ENCODE data around the gene ETF1.
"Not testable (repeated sequence)": the region's sequence is repeated elsewhere in the genome, so short reads cannot be mapped to it uniquely, and the experiment has no call there.

Gene ETF1

DNA sequence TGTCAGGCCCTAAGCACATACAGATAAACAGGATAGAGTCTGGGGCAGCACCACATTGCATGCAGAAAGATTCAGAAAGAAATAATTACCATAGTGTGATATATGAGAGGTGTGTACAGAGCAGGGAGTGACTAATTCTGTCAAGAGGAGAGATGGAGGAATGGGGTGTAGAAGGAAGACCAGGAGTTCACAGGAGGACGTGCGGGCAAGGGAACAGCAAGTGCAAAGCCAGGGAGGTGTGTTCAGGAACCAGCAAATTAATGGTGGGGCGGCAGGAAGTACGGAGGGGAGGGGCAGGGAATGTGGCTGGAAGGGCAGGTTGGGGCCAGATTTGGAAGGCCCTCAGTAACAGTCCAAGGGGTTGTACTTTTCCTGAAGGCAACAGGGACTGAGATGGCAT lies 60.4 kb downstream of the ETF1 start:
- DNase-seq = no peak

DNA sequence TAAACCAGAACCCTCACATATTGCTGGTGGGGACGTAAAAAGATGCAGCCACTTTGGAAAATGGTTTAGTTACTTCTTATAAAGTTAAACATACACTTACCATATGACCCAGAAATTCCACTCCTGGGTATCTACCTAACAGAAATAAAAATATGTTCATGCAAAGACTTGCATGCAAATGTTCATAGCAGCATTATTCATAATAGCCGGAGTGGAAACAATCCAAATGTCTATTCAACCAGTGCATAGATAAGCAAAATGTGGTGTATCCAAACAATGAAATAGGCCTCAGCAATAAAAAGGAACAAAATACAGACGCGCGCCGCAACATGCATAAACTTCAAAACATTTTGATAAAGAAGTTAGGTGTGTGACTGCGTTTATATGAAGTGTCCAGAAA lies 66.1 kb downstream of the ETF1 start:
- no peak for DNase-seq

DNA sequence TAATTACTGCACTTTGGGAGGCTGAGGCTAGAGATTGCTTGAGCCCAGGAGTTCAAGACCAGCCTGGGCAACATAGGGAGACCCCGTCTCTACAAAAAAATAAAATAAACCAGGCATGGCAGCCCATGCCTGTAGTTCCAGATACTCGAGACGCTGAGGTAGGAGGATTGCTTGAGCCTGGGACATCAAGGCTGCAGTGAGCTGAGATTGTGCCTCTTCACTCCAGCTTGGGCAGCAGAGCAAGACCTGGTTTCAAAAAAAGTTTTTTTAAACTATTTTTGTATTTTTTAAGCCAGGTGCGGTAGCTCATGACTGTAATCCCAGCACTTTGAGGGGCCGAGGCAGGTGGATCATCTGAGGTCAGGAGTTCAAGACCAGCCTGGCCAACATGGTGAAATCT lies 69.9 kb downstream of the ETF1 start:
- not testable (repeated sequence) for DNase-seq

DNA sequence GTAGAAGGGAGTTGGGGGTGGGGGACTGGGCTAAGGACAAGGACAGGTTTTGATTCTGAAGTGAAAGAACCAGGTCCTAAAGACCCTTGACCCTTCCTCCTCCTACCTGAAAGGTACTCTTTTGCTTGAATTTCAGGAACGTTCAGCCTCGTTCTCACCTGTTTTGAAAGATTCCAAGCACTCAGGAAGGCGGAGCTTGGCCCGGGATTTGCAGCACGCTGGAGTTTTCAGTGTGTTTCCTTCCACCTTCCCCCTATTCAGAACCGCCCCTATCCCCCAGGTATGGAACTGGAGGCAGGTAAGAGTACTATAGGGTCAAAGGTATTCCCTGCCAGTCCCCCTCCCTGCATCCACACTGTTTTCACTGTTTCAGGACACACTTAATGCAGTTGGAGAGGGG lies 70.7 kb downstream of the ETF1 start:
- no peak for DNase-seq

DNA sequence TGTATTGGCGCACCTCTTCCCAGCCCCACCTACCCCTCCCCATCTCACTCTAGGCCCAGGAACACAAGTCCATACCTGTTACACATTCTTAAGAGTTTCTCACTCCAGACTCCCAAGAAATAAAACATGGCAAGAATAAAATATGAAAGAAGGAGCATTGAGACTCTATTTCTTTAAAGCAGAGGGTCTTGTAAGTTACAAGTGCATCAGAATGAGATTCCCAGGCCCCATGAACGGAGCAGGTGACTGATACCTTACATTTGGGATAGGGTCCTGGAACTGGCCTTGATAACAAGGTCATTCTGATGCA lies 72.0 kb downstream of the ETF1 start:
- DNase-seq = no peak

DNA sequence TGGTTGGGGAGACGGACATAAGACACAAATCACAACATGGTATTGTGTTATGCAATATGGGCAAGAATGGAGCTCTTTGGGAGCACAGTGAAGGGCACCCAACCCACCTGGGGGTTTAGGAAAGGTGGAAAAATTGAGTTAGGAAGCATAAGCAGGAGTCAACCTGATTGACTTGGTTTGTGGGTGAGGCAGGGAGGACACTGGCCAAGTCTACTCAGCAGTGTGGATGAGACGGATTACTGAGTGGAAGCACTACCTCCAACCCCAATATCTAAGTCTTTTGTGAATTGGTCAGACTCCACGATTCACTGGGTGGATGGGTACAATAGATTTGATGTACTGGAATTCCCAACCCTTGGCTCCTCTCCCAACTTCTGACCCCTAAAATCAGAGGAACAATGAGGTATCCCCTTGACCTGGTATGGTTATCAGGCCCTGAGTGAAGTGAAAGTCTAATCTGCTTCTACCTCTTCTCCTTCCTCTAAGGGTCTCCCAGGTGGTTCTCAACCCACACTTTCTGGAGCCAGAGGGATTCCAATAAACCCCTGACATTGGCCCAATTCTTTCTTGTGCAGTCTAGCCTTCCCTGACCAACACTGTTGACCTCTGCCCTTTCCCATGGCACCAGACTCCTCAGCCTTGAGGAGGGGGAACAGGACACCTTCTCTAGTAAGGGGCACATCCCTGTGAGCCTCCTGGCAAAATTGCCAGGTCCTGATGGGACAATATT lies 72.5 kb downstream of the ETF1 start:
- DNase-seq = no peak

DNA sequence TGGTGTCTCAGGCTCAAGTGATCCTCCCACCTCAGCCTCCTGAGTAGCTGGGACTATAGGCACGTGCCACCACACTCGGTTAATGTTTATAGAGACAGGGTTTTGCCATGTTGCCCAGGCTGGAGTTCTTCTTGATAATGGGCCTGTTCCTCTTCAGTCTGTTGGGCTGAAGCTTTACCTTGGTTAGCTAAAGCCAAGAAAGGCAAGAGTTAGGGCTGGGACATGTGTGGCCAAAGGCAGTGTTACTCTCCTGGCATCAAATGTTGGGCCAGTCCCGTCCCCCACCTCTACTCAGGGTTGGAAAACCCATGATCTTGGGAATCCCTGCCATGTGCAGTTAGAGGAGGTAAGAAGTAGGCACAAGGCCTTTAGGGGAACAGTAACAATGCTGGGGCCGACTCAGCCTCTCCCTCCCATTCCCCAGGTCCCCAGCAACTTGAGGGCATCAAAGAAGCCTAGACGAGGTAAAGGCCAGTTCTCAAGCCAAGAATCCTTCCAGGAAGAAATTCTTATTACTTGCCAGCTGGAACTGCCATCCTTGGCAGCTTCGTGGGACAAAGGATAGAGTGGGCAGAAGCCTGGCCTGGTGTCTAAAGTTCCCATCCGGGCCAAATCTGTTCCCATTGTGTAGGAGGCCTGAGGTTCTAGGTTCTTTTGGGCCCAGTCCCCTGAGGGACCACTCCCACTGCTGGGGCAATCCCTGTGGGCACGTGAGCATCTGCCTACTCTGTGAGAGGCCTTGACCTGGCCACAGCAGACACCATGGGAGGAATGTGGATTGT lies 73.3 kb downstream of the ETF1 start:
- no peak for DNase-seq

DNA sequence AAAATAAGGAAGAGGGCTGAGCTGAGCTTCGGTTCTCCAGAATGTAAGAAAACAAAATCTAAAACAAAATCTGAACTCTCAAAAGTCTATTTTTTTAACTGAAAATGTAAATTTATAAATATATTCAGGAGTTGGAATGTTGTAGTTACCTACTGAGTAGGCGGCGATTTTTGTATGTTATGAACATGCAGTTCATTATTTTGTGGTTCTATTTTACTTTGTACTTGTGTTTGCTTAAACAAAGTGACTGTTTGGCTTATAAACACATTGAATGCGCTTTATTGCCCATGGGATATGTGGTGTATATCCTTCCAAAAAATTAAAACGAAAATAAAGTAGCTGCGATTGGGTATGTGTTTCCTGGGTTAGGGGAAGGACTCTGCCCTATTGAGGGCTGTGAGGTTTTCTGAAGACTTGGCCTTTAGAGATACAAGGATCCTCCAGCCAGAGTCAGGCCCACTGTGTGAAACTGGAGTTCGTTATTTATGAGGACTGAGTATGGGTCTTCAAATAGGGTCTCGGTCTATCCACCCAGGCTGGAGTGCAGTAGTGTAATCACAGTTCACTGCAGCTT lies 74.0 kb downstream of the ETF1 start:
- no peak for DNase-seq

DNA sequence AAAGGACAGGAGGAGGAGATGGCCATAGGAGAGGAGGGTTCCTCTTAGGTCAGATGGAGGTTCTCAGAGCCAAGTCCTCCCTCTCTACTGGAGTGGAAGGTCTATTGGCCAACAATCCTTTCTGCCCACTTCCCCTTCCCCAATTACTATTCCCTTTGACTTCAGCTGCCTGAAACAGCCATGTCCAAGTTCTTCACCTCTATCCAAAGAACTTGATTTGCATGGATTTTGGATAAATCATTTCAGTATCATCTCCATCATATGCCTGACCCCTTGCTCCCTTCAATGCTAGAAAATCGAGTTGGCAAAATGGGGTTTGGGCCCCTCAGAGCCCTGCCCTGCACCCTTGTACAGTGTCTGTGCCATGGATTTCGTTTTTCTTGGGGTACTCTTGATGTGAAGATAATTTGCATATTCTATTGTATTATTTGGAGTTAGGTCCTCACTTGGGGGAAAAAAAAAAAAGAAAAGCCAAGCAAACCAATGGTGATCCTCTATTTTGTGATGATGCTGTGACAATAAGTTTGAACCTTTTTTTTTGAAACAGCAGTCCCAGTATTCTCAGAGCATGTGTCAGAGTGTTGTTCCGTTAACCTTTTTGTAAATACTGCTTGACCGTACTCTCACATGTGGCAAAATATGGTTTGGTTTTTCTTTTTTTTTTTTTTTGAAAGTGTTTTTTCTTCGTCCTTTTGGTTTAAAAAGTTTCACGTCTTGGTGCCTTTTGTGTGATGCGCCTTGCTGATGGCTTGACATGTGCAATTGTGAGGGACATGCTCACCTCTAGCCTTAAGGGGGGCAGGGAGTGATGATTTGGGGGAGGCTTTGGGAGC lies 74.7 kb downstream of the ETF1 start:
- DNase-seq = no peak

DNA sequence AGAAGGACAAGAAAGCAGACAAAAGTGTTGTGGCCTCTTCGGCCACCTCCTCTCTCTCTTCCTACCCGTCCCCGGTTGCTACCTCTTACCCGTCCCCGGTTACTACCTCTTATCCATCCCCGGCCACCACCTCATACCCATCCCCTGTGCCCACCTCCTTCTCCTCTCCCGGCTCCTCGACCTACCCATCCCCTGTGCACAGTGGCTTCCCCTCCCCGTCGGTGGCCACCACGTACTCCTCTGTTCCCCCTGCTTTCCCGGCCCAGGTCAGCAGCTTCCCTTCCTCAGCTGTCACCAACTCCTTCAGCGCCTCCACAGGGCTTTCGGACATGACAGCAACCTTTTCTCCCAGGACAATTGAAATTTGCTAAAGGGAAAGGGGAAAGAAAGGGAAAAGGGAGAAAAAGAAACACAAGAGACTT lies 75.3 kb downstream of the ETF1 start:
- DNase-seq = no peak

DNA sequence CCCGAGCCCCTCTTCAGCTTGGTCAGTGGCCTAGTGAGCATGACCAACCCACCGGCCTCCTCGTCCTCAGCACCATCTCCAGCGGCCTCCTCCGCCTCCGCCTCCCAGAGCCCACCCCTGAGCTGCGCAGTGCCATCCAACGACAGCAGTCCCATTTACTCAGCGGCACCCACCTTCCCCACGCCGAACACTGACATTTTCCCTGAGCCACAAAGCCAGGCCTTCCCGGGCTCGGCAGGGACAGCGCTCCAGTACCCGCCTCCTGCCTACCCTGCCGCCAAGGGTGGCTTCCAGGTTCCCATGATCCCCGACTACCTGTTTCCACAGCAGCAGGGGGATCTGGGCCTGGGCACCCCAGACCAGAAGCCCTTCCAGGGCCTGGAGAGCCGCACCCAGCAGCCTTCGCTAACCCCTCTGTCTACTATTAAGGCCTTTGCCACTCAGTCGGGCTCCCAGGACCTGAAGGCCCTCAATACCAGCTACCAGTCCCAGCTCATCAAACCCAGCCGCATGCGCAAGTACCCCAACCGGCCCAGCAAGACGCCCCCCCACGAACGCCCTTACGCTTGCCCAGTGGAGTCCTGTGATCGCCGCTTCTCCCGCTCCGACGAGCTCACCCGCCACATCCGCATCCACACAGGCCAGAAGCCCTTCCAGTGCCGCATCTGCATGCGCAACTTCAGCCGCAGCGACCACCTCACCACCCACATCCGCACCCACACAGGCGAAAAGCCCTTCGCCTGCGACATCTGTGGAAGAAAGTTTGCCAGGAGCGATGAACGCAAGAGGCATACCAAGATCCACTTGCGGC lies 75.9 kb downstream of the ETF1 start:
- no peak for DNase-seq

DNA sequence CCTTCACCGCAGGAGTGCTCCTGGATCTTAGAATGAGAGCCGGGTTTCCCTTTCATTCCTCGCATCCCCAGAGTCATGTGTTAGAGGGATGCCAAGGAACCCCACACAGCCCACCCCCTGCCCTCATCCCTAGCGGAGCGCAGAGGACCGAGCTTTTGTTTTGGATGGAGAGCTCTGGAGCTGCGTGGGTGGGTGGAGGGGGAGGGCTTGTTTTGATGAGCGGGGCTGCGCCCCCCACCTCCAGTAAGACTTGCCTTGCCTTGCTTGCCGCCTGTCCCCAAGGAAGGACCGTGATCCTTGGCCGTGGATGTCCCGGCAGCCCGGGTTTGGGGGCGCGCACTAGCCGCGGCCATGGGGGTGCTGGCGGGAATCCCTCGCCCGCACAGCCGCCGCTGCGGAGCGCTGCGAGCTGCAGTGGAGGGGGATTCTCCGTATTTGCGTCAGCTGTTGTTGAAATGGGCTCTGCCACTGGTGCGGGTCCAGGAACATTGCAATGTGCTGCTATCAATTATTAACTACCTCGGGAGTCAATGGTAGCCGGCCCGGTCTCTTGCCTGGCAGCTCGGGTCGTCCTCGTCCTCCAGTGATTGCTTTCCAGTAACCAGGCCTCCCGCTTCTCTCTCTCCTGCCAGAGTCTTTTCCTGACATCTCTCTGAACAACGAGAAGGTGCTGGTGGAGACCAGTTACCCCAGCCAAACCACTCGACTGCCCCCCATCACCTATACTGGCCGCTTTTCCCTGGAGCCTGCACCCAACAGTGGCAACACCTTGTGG lies 76.7 kb downstream of the ETF1 start:
- DNase-seq = no peak

DNA sequence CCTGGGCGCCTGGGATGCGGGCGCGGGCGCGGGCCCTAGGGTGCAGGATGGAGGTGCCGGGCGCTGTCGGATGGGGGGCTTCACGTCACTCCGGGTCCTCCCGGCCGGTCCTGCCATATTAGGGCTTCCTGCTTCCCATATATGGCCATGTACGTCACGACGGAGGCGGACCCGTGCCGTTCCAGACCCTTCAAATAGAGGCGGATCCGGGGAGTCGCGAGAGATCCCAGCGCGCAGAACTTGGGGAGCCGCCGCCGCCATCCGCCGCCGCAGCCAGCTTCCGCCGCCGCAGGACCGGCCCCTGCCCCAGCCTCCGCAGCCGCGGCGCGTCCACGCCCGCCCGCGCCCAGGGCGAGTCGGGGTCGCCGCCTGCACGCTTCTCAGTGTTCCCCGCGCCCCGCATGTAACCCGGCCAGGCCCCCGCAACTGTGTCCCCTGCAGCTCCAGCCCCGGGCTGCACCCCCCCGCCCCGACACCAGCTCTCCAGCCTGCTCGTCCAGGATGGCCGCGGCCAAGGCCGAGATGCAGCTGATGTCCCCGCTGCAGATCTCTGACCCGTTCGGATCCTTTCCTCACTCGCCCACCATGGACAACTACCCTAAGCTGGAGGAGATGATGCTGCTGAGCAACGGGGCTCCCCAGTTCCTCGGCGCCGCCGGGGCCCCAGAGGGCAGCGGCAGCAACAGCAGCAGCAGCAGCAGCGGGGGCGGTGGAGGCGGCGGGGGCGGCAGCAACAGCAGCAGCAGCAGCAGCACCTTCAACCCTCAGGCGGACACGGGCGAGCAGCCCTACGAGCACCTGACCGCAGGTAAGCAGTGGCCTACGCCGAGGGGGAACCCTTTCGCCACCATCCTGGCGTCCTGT lies 77.5 kb downstream of the ETF1 start, which contains the start of gene EGR1:
Gene EGR1, plus strand, starts transcription at position 219 of the 864 bp plus-strand sequence. Its CDS starts 283 bp downstream, at position 502.
- peak; percentile 74 for DNase-seq

DNA sequence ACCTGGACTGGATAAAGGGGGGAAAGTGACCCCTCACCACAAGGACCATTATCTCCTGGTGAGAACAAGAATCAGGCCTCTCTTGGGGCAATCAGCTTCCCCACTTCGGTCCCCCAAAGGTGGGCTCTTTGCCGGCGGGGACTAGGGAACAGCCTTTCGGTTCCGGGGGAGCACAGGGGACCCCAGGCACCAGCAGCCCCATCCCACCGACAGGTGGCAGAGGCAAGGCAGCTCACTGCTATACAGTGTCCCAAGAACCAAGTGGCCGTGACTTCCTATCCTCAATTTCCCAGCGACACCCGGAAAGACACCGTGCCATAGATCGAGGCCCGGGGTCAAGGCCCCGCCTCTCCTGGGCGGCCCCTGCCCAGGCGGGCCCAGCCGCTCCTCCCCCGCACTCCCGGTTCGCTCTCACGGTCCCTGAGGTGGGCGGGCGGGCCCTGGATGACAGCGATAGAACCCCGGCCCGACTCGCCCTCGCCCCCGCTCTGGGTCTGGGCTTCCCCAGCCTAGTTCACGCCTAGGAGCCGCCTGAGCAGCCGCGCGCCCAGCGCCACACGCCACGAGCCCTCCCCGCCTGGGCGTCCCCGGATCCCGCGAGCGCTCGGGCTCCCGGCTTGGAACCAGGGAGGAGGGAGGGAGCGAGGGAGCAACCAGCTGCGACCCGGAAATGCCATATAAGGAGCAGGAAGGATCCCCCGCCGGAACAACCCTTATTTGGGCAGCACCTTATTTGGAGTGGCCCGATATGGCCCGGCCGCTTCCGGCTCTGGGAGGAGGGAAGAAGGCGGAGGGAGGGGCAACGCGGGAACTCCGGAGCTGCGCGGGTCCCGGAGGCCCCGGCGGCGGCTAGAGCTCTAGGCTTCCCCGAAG lies 78.4 kb downstream of the ETF1 start:
- DNase-seq = peak; percentile 89

DNA sequence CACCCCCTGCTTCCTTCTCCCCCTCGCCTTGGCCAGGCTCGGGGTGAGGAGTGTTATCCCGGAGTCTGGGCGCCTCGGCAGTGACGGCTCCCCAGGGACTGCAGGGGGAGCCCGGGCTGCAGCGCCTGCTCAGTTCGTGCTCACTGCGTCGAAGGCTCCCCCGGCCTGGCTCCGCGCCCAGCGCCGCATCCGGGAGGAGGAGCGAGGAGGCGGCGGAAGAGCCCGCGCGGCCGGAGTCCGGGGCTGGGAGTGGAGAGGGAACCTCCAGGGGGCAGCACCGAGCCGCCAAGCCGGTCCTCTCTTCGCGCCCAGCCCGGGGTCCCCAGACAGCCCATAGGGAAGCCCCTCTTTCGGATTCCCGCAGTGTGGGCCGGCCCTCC lies 79.0 kb downstream of the ETF1 start:
- DNase-seq = peak; percentile 70

DNA sequence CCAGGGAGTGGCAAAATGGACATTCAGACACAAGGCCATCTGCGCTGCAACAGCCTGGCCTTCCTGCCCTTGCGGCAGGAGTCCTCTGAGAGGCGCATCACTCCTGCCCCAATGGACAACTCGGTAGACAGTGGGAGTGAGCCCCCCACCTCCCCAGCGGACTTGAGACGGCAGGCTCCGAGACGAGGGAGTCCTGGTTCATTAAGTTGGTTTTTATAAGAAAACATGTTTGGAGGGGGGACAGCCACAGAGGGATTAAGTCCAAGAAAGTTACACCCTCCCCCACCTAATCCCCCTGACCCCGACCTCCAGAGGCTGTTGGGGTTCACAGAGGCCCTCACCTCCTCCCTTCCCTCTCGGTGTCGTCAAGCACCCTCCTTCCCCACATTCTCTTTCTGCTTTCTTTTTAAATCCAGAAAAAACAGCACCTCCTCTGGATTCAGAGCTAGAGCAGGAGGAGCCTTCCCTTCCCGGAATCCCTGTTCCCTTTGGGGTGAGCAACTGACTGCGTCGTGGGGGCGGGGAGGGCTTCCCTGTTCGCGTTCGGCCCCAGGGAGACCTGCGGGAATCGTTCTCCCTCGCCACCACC lies 79.5 kb downstream of the ETF1 start:
- DNase-seq = no peak

DNA sequence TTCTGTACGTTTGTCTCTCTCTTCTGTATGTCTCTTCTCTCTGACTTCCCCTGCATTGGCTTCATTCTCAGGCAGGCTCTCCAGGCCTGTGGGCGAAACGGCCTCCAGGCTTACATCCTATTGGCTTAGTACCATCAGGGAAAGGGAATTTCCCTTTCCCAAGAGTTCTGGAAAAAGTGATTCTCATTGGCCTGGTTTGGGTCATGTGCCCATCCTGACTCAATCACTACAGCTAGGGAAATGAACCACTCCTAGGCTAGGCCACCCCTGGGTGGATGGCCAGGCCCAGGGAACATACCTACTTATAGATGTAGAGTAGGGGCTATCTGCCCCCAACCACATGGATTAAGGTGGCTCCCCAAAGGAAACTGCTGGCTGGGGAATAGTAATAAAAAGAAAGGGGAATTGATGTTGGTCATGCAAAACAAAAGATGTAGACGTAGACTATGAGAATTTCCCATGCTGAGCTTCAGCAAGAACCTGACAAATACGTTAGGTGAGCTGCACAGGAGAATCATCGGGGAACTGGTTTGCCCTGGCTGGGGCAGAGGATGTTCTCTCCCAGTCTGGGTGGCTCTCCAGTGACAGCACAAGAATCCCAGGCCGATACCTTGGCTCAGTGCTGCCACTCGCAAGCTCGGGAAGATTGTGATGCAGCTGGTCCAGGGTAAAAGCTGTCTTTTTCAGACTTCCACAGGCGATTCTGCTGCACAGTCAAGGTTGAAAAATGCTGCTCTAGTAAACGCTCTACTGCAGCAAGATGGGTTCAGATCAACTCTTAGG lies 81.5 kb downstream of the ETF1 start:
- DNase-seq = no peak

DNA sequence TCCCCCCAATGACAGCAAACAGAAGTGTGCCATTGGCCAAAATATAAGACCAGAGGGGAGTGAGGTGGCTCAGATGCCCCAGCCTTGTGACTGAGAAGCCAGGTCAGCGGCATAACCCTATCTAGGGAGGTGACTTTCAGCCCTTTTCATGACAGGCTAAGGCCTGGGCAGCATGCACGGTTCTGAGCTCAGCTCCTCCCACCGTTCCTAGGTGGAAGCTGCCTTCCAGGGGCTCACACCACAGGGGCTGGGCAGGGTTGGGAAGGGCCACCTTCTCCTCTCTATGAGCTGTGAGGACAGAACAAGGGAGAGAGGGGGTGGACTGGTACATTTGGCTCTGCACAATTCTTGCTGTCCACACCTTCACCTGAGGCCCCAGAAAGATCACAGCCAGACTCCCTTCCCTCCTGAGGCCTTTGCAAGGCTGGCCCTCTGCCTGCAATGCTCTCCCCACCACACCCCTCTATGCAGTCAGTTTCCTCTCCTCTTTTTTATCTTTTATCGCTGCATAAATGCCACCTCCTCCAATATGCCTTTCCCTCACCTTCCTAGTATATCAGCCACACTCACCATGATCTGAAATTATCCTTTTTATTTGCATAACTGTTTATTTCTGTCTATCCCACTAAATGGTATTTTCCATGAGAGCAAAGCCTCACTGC lies 82.9 kb downstream of the ETF1 start:
- DNase-seq = no peak

All from NCI-H1436 treated with DMSO at 0.1 percent for 48 hours (cell line).